Measurements from ENCODE around the gene SLC2A9.

DNA sequence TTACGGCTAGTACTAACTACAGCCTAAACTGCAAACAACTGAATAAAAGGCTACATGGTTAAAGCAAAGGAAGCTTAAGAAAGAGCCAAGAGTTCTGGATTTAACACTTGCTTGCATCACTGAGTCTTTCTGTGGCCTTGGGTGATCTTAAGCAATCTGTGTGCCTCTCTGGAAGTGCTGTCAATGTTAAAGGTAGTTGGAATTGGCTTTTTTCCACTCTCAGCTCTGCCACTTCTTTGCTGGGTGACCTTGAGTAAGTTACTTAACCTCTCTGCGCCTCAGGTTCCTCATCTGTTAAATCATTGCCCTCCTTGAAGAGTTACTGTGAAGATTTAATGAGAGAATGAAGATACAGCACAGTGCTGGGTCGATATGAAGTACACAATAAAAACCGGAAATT lies 15.7 kb downstream of the SLC2A9 start:
- TF ChIP-seq, protein P1, sequence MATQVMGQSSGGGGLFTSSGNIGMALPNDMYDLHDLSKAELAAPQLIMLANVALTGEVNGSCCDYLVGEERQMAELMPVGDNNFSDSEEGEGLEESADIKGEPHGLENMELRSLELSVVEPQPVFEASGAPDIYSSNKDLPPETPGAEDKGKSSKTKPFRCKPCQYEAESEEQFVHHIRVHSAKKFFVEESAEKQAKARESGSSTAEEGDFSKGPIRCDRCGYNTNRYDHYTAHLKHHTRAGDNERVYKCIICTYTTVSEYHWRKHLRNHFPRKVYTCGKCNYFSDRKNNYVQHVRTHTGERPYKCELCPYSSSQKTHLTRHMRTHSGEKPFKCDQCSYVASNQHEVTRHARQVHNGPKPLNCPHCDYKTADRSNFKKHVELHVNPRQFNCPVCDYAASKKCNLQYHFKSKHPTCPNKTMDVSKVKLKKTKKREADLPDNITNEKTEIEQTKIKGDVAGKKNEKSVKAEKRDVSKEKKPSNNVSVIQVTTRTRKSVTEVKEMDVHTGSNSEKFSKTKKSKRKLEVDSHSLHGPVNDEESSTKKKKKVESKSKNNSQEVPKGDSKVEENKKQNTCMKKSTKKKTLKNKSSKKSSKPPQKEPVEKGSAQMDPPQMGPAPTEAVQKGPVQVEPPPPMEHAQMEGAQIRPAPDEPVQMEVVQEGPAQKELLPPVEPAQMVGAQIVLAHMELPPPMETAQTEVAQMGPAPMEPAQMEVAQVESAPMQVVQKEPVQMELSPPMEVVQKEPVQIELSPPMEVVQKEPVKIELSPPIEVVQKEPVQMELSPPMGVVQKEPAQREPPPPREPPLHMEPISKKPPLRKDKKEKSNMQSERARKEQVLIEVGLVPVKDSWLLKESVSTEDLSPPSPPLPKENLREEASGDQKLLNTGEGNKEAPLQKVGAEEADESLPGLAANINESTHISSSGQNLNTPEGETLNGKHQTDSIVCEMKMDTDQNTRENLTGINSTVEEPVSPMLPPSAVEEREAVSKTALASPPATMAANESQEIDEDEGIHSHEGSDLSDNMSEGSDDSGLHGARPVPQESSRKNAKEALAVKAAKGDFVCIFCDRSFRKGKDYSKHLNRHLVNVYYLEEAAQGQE (IDR thresholded peaks at IDR 0.05; ENCODE audit: insufficient read depth in 1 of 2, low read depth in 2 of 2, low read length in 1 of 2), result no peak
- TF ChIP-seq, protein P2, sequence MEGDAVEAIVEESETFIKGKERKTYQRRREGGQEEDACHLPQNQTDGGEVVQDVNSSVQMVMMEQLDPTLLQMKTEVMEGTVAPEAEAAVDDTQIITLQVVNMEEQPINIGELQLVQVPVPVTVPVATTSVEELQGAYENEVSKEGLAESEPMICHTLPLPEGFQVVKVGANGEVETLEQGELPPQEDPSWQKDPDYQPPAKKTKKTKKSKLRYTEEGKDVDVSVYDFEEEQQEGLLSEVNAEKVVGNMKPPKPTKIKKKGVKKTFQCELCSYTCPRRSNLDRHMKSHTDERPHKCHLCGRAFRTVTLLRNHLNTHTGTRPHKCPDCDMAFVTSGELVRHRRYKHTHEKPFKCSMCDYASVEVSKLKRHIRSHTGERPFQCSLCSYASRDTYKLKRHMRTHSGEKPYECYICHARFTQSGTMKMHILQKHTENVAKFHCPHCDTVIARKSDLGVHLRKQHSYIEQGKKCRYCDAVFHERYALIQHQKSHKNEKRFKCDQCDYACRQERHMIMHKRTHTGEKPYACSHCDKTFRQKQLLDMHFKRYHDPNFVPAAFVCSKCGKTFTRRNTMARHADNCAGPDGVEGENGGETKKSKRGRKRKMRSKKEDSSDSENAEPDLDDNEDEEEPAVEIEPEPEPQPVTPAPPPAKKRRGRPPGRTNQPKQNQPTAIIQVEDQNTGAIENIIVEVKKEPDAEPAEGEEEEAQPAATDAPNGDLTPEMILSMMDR (IDR thresholded peaks at IDR 0.05), result no peak
- no peak for TF ChIP-seq POLR2AphosphoS5 (IDR thresholded peaks at IDR 0.05; ENCODE audit: low read depth, low read length)

All from Panc1 (cell line).